MM.1S (cell line): ENCODE results near the gene SCNN1B.

Experiments
- DNase-seq: peaks from one replicate; pipeline ENCODE4 v3.0.0-alpha.2; 2015
- H2AFZ ChIP-seq: fragments of 300-600 bp; sonication (generic); 2 replicates; pipeline ENCODE4 v1.6.0; 2016; ENCODE audit warnings: antibody characterized with exemption, low read length
- H3F3A ChIP-seq: fragments of 300-600 bp; sonication (generic); 2 replicates; pipeline ENCODE4 v1.6.1; 2016; ENCODE audit warnings: mild to moderate bottlenecking, antibody characterized with exemption, low read length, moderate library complexity, mixed read lengths; ENCODE audit not compliant: insufficient read depth
- H3K27ac ChIP-seq: fragments of 300-600 bp; sonication (generic); 2 replicates; pipeline ENCODE4 v1.5.1; 2016; ENCODE audit warnings: mild to moderate bottlenecking, low read length
- H3K27me3 ChIP-seq: fragments of 300-600 bp; sonication (generic); replicated peaks from 2 replicates; pipeline ENCODE4 v1.6.0; 2016; ENCODE audit warnings: low read length; ENCODE audit not compliant: insufficient read depth
- H3K36me3 ChIP-seq: fragments of 300-600 bp; sonication (generic); replicated peaks from 2 replicates; pipeline ENCODE4 v1.6.1; 2016; ENCODE audit warnings: mild to moderate bottlenecking, low read length, mixed read lengths; ENCODE audit not compliant: insufficient read depth
- H3K4me1 ChIP-seq: fragments of 300-600 bp; sonication (generic); 2 replicates; pipeline ENCODE4 v1.6.1; 2016; ENCODE audit warnings: low read length, mixed read lengths
- H3K4me2 ChIP-seq: fragments of 300-600 bp; sonication (generic); 2 replicates; pipeline ENCODE4 v1.6.0; 2016; ENCODE audit warnings: low read depth, low read length
- H3K4me3 ChIP-seq: fragments of 300-600 bp; sonication (generic); 2 replicates; pipeline ENCODE4 v1.5.1; 2016; ENCODE audit warnings: low read length, mixed read lengths
- H3K79me2 ChIP-seq: fragments of 300-600 bp; sonication (generic); 2 replicates; pipeline ENCODE4 v1.6.1; 2016; ENCODE audit warnings: mixed run types, low read length, mixed read lengths
- H3K9ac ChIP-seq: fragments of 300-600 bp; sonication (generic); 2 replicates; pipeline ENCODE4 v1.6.1; 2016; ENCODE audit warnings: low read length, mixed read lengths
- H3K9me2 ChIP-seq: fragments of 300-600 bp; sonication (generic); replicated peaks from 2 replicates; pipeline ENCODE4 v1.6.1; 2016; ENCODE audit warnings: mild to moderate bottlenecking, low read length, mixed read lengths; ENCODE audit not compliant: insufficient read depth
- H3K9me3 ChIP-seq: fragments of 300-600 bp; sonication (generic); replicated peaks from 2 replicates; pipeline ENCODE4 v1.6.1; 2016; ENCODE audit warnings: mild to moderate bottlenecking, low read length, mixed read lengths; ENCODE audit not compliant: insufficient read depth
- H4K20me1 ChIP-seq: fragments of 300-600 bp; sonication (generic); 2 replicates; pipeline ENCODE4 v1.6.1; 2016; ENCODE audit warnings: mild to moderate bottlenecking, low read length, moderate library complexity, mixed read lengths; ENCODE audit not compliant: insufficient read depth
- CTCF ChIP-seq: fragments of 300-600 bp; sonication (generic); IDR thresholded peaks from 2 replicates; pipeline ENCODE4 v1.5.1; 2016; ENCODE audit warnings: antibody characterized with exemption, low read length, mixed read lengths
- EZH2 ChIP-seq: fragments of 300-600 bp; sonication (generic); optimal IDR thresholded peaks from 2 replicates; pipeline ENCODE3; 2017; ENCODE audit warnings: low read depth, mild to moderate bottlenecking, antibody characterized with exemption, low read length, mixed read lengths
- EZH2phosphoT487 ChIP-seq: fragments of 300-600 bp; sonication (generic); IDR thresholded peaks from 2 replicates; pipeline ENCODE4 v1.6.1; 2018; ENCODE audit warnings: antibody characterized with exemption, low read length

The SCNN1B gene

GRCh38 chr16:23310217-23310616, 8.1 kb downstream of the SCNN1B start:
- Histone ChIP-seq H3K79me2 (peaks cover 98% of the 10 kb centered on the region), H3K4me3 (no peak overlapping the region), H3K36me3 (0 out of 2 replicates have a peak, but pooled peaks cover 3% of the 10 kb centered on the region), H3K27me3 (no peaks in the 10 kb centered on the region), H3K27ac (no peak overlapping the region), H3K9me2 (no peaks in the 10 kb centered on the region), H2AFZ (no peak overlapping the region), H4K20me1 (no peaks in the 10 kb centered on the region), H3K4me1 (no peaks in the 10 kb centered on the region), H3K9me3 (no peaks in the 10 kb centered on the region), H3K4me2 (no peak overlapping the region), H3K9ac (no peak overlapping the region), H3F3A (no peaks in the 10 kb centered on the region)
- DNase-seq = no peak
- TF ChIP-seq EZH2phosphoT487 (no peak), CTCF (no peak), EZH2 (no peak)

GRCh38 chr16:23310744-23311143, 8.6 kb downstream of the SCNN1B start:
- no peaks in the 10 kb centered on the region for H3K27me3 ChIP-seq
- H2AFZ ChIP-seq = no peak overlapping the region
- no peak overlapping the region for H3K27ac ChIP-seq
- H3K4me3 ChIP-seq = no peak overlapping the region
- no peaks in the 10 kb centered on the region for H3K9me3 ChIP-seq
- no peak for TF ChIP-seq EZH2phosphoT487
- TF ChIP-seq CTCF = no peak
- no peak for TF ChIP-seq EZH2
- H4K20me1 ChIP-seq = no peaks in the 10 kb centered on the region
- H3K4me1 ChIP-seq = no peaks in the 10 kb centered on the region
- H3K4me2 ChIP-seq = no peak overlapping the region
- 0 out of 2 replicates have a peak, but pooled peaks cover 3% of the 10 kb centered on the region for H3K36me3 ChIP-seq
- no peaks in the 10 kb centered on the region for H3F3A ChIP-seq
- H3K9ac ChIP-seq = no peak overlapping the region
- peaks cover 99% of the 10 kb centered on the region for H3K79me2 ChIP-seq
- DNase-seq = no peak
- no peaks in the 10 kb centered on the region for H3K9me2 ChIP-seq

GRCh38 chr16:23316232-23316631, 14.1 kb downstream of the SCNN1B start:
- Histone ChIP-seq H3K27ac (no peak overlapping the region), H4K20me1 (no peaks in the 10 kb centered on the region), H3F3A (no peaks in the 10 kb centered on the region), H3K9me2 (no peaks in the 10 kb centered on the region), H3K36me3 (peaks cover 9% of the 10 kb centered on the region; the same call in 1 of the 2 replicates), H3K9ac (no peak overlapping the region), H3K79me2 (peaks cover 99% of the 10 kb centered on the region), H3K9me3 (no peaks in the 10 kb centered on the region), H3K27me3 (no peaks in the 10 kb centered on the region), H3K4me1 (peaks cover 8% of the 10 kb centered on the region), H3K4me2 (no peak overlapping the region), H2AFZ (no peak overlapping the region), H3K4me3 (no peak overlapping the region)
- TF ChIP-seq EZH2 (no peak), EZH2phosphoT487 (no peak), CTCF (no peak)
- DNase-seq = no peak
